HG03045 (cell line): ENCODE results near the gene BID.
"Not testable (repeated sequence)": the region's sequence is repeated elsewhere in the genome, so short reads cannot be mapped to it uniquely, and the experiment has no call there.

Experiments
- ATAC-seq: cut with Tn5 transposase; IDR thresholded peaks from one replicate; pipeline ENCODE4 v1.9.1; 2021; ENCODE audit warnings: mild to moderate bottlenecking, moderate library complexity; ENCODE audit not compliant: unreplicated experiment

The BID gene

DNA sequence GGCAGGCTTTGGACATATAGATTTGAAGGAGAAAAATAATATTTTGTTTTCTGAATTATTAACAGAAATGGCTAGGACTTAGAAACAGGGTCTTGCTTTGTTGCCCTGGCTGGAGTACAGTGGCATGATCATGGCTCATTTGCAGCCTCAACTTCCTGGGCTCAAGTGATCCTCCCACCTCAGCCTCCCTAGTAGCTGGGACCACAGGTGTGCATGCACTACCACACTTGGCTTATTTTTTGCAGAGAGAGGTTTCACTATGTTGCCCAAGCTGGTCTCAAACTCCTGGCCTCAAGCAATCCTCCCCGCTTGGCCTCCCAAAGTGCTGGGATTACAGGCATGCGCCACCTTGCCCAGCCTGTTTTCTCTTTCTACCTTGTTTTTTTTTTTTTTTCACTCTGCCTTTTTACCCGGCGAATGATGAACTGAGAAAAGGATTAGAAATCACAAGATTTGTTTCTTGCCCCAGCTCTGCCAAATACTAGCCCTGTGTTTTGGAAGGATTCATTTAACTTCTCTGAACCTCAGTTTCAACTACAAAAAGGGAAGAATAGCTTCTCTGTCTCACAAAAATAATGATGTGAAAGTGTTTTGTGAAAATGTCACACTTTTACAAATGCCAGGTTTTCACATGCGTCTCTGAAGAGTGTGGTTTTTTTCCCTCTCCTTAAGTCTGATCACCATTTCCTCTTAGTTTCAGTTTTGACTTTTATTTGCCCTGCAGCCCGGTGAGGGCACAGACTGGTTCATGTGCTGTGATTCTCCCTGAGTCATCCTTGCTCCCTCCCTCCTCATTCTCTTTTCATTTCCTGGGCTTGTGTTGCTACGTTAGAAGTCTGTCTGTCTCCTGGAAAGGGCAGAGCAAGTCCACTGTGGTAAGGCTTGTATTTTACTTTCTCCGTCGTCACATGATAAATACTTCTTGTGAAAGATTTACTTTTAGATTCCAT lies 68.0 kb downstream of the BID start:
- no peak for ATAC-seq

DNA sequence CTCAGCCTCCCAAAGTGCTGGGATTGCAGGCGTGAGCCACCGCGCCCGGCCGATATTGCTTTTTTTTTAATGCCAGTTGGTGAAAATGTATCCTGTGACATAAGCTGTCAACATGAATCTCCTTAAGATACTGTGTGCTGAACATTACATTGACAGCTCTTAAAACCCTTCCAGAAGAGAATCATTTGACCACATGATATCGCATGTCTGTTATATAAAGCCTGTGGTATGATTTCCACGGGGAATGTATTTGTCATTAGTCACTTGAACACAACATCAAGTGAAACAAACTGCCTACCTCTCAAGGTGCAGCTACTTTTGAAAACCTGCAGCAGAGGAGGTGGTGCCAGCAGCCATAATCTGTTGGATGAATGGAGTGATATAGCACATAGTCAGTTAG lies 68.7 kb downstream of the BID start:
- ATAC-seq, result no peak

DNA sequence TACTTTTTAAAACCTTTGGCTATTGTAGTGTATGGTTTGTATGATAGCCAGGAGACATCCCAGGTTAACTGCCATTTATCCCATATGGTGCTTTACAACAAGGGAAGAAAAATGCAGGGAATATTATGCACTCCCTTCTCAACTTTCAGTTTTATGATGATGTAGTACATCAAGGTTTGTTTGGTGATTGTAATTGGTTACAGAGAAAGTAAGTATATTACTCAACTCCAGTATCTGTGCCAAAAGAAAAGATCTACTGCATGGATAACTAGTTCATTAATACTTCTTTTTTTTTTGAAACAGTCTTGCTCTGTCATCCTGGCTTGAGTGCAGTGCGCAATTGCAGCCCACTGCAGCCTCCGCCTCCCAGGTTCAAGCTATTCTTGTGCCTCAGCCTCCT lies 70.5 kb downstream of the BID start:
- ATAC-seq, result no peak

DNA sequence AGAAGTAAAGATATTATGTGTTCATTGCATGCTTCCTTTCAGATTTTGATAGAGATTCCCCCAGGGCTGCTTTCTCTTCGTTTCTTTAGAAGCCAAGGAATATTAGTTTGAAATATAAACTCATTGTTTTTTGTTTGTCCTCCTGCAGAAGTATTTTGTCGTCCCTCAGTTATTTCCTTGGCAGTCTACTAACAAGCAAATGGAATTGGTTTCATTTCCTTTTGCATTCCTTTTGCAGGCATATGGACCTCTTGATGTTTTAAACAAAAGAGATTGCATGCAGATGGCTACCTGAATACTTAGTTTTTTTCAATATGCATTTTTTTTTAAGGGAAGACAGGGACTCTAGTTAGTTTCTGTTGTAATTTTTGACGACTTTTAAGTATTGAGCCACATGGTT lies 73.5 kb downstream of the BID start:
- ATAC-seq, result no peak

DNA sequence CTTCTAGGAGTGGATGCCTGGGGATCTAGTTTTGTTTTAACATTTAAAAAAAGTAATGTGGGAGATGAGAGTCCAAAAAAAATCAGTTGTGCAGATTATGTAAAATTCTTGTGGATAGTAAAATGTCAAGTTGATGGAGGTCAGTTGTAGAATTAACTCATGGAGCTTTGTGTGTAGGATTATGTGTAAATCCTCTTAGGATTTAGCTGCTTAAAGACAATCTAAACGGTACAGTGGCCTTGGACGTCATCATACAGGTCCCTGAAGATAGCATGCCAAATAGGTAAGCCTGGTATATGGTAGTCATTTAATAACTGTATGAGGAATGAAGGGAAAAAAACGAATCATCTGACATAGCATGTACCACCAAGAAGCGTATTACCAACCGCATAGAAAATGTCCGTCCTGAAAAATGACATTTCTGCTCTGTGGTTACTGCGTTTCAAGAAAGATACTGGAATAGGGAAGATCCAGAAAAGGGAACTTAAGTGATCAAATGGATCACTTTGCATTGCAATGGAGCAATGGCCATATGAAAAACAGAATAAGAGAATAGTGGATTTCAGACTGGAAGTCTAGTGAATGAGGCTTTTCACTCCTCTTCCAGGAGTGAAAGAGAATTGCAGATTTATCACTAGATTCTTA lies 74.5 kb downstream of the BID start:
- no peak for ATAC-seq

DNA sequence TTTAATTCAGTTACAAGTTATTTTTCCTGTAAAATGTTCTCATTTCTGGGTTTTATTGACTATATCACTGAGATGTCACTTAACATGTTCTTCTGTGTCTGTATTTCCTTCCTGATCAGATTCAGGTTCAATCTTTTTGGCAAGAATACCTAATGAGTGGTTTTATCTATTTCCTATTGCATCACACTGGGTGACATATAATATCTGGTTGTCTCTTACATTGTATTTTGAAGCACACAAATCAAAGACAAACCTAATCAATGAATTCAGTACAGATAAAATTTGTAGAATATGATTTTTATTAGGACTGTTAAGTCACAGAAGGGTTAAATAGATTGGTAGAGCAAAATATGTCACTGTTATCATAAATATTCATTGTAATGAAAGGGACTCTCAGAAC lies 75.3 kb downstream of the BID start:
- no peak for ATAC-seq

DNA sequence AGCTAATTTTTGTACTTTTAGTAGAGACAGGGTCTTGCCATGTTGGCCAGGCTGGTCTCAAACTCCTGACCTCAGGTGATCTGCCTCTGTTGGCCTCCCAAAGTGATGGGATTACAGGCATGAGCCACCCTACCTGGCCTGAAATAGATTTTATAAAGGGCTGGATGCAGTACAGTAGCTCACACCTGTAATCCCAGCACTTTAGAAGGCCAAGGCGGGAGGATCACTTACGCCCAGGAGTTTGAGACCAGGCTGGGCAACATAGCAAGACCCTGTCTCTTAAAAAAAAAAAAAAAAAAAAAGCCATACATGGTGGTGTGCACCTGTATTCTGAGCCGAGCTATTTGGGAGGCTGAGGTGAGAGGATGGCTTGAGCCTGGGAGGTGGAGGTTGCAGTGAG lies 76.0 kb downstream of the BID start:
- not testable (repeated sequence) for ATAC-seq

DNA sequence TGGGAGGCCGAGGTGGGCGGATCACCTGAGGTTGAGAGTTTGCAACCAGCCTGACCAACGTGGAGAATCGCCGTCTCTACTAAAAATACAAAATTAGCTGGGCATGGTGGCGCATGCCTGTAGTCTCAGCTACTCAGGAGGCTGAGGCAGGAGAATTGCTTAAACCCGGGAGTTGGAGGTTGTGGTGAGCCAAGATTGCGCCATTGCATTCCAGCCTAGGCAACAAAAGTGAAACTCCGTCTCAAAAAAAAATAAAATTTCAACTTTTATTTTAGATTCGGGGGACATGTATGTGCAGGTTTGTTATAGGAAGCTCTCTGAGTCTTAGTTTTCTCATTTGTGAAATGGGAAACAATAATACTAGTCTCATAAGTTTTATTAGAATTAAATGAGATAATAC lies 77.1 kb downstream of the BID start:
- ATAC-seq, result not testable (repeated sequence)

DNA sequence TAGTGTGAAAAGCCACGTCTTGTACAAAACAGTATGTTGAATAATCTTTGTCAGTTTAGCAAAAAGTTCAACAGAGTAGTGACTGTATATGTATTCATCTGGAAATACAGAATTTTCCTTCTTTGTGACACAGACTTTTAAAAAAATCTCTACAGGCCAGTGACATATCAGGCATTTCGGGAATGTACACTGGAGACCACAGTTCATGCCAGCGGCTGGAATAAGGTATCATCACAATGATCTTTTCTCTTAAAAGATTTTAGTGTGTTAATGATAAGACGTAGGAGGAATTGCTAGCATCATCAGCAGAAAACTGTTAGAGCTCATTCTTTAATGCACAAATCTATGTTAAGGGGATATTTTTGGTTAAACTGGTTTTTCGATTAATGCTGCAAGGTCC lies 78.3 kb downstream of the BID start:
- ATAC-seq, result no peak

DNA sequence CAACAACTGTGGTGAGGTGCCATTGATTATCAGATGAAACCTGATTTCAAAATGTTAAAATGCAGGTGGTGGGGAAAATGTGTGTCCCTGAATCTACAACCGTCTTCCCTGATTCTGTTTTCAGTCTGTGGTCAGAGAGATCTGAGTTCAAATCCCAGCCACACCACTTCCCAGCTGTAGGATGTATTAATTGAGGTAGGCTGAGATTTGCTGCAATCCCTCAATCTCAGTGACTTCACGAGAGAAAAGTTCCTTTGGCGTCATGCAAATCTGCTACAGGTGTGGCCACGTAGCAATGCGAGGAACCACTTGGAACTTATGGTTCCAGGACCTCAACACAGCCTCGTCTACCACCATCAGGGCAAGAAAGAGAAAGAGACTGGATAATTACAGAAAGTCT lies 79.5 kb downstream of the BID start:
- no peak for ATAC-seq

DNA sequence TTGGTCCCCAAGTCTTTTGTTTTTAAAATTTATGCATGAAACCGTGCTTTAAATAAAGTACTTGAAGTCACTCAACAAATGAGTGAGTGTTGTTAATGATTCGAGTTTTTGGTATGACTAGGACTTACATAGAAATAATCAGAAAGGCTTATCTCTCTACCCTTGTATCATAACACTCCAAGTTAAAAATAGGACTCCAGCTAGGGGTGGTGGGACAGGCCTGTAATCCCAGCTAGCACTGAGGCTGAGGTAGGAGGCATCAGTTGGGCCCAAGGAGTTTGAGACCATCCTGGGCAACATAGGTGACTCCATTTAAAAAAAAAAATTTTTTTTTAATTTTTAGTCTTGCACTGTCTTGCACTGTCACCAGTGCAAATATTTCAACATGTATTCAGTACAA lies 80.1 kb downstream of the BID start:
- ATAC-seq, result no peak

DNA sequence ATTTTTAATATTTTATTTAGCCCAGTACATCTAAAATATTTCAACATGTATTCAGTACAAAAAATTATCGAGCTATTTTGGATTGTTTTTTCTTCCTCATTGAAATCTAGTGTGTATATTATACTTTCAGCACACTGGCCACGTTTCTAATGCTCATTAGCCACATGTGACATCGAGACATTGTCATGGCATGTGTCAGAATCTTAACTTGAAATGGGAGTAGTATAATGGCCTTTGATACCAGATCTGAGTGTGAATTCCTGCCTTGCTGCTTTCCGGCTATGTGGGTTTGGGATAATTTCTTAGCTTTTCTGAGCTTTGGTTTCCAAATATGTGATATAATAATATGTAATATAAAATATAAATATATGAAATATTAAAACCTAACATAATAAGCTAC lies 81.4 kb downstream of the BID start:
- ATAC-seq, result no peak

DNA sequence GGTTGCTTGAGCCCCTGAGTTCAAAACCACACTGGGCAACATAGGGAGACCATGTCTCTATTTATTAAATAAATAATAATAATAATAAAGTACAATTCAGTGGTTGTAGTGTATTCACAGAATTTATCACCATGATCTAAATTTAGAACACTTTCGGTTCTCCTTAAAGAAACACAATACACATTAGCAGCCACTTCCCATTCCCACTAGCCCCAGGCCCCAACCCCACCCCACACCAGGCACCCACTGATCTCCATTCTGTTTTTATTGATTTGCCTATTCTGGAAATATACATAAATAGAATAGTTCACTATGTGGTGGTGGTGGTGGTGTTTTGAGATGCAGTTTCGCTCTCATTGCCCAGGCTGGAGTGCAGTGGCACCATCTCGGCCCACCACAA lies 90.0 kb downstream of the BID start:
- ATAC-seq, result no peak
